MM.1S (cell line): ENCODE measurements around the gene SAMD13.

Experiments used
- EZH2 ChIP-seq: fragments of 300-600 bp; sonication (generic); optimal IDR thresholded peaks from 2 replicates; pipeline ENCODE3; 2017; ENCODE audit warnings: low read depth, mild to moderate bottlenecking, antibody characterized with exemption, low read length, mixed read lengths
- EZH2phosphoT487 ChIP-seq: fragments of 300-600 bp; sonication (generic); IDR thresholded peaks from 2 replicates; pipeline ENCODE4 v1.6.1; 2018; ENCODE audit warnings: antibody characterized with exemption, low read length
- TF ChIP-seq, protein P1 (sequence below): fragments of 300-600 bp; sonication (generic); IDR thresholded peaks from 2 replicates; pipeline ENCODE4 v1.5.1; 2016; ENCODE audit warnings: antibody characterized with exemption, low read length, mixed read lengths

GRCh38 chr1:84264961-84265360 is 36.5 kb upstream of the SAMD13 start:
- TF ChIP-seq EZH2 (no peak), EZH2phosphoT487 (no peak)
- TF ChIP-seq, protein P1, sequence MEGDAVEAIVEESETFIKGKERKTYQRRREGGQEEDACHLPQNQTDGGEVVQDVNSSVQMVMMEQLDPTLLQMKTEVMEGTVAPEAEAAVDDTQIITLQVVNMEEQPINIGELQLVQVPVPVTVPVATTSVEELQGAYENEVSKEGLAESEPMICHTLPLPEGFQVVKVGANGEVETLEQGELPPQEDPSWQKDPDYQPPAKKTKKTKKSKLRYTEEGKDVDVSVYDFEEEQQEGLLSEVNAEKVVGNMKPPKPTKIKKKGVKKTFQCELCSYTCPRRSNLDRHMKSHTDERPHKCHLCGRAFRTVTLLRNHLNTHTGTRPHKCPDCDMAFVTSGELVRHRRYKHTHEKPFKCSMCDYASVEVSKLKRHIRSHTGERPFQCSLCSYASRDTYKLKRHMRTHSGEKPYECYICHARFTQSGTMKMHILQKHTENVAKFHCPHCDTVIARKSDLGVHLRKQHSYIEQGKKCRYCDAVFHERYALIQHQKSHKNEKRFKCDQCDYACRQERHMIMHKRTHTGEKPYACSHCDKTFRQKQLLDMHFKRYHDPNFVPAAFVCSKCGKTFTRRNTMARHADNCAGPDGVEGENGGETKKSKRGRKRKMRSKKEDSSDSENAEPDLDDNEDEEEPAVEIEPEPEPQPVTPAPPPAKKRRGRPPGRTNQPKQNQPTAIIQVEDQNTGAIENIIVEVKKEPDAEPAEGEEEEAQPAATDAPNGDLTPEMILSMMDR = no peak
